Liver (tissue), 9 donors: ENCODE results near the gene BSX. TPM values are rescaled to one million over a fixed set of nuclear protein-coding genes. Genes with fewer than 3 reads are reported as not detected.

ENCODE experiments used
- DNase-seq: peaks from one replicate; pipeline ENCODE4 v3.0.0-alpha.2; 2017; ENCODE audit warnings: low spot score
- H3K27ac ChIP-seq, 2 donors: one replicate each; pipeline ENCODE4 v1.7.0; 2013; ENCODE audit warnings: inconsistent platforms in 2 of 2, low read length in 2 of 2, control low read depth in 1 of 2, low read depth in 1 of 2, mild to moderate bottlenecking in 1 of 2
- H3K27me3 ChIP-seq, 4 donors: one replicate each; pipeline versions ENCODE4 v1.6.1 to v1.7.0; 2013; ENCODE audit warnings: low read length in 3 of 4, inconsistent platforms in 1 of 4, mild to moderate bottlenecking in 1 of 4, moderate library complexity in 1 of 4; ENCODE audit not compliant: control insufficient read depth in 4 of 4, insufficient read depth in 4 of 4
- H3K36me3 ChIP-seq, 4 donors: one replicate each; pipeline versions ENCODE4 v1.6.1 to v1.7.0; 2013; ENCODE audit warnings: low read length in 3 of 4, mild to moderate bottlenecking in 3 of 4, low read depth in 1 of 4, moderate library complexity in 1 of 4; ENCODE audit not compliant: control insufficient read depth in 4 of 4, insufficient read depth in 3 of 4
- H3K4me1 ChIP-seq, 4 donors: one replicate each; pipeline versions ENCODE4 v1.6.1 to v1.7.0; 2013; ENCODE audit warnings: low read length in 3 of 4, mild to moderate bottlenecking in 3 of 4, moderate library complexity in 1 of 4; ENCODE audit not compliant: control insufficient read depth in 4 of 4, insufficient read depth in 4 of 4
- H3K4me3 ChIP-seq, 3 donors: one replicate each; pipeline versions ENCODE4 v1.6.1 to v1.7.0; 2013; ENCODE audit warnings: low read length in 3 of 3, control low read depth in 1 of 3, low read depth in 1 of 3, mild to moderate bottlenecking in 1 of 3
- H3K9ac ChIP-seq, 2 donors: one replicate each; pipeline ENCODE4 v1.7.0; 2013; ENCODE audit warnings: low read length in 2 of 2, mild to moderate bottlenecking in 2 of 2, moderate library complexity in 2 of 2, control low read depth in 1 of 2, low read depth in 1 of 2
- H3K9me3 ChIP-seq, 4 donors: one replicate each; pipeline versions ENCODE4 v1.6.1 to v1.7.0; 2013; ENCODE audit warnings: low read length in 3 of 4; ENCODE audit not compliant: control insufficient read depth in 4 of 4
- ATF3 ChIP-seq: IDR thresholded peaks from 2 replicates; pipeline ENCODE4 v1.6.1; 2016; ENCODE audit warnings: antibody characterized with exemption
- CTCF ChIP-seq: fragments of 150-350 bp; IDR thresholded peaks from 2 replicates; pipeline ENCODE4 v1.5.1; 2017; ENCODE audit warnings: improper control_type of control experiment, low read depth, low read length; ENCODE audit not compliant: missing input control
- EGR1 ChIP-seq, 2 donors: IDR thresholded peaks; 2 replicates each; pipeline ENCODE4 v1.6.1; 2016 to 2018; ENCODE audit warnings: antibody characterized with exemption in 2 of 2, low read depth in 2 of 2
- FOXA1 ChIP-seq: IDR thresholded peaks from 2 replicates; pipeline ENCODE4 v1.6.1; 2016; ENCODE audit warnings: antibody characterized with exemption
- FOXA2 ChIP-seq: IDR thresholded peaks from 2 replicates; pipeline ENCODE4 v1.6.1; 2016; ENCODE audit warnings: antibody characterized with exemption
- GABPA ChIP-seq, 2 donors: IDR thresholded peaks in 1 of 2; conservative IDR thresholded peaks in 1 of 2; 2 replicates each; pipeline ENCODE4 v1.6.1; 2016; ENCODE audit warnings: antibody characterized with exemption in 2 of 2, mild to moderate bottlenecking in 1 of 2, moderate library complexity in 1 of 2
- HNF4A ChIP-seq, 2 donors: conservative IDR thresholded peaks; 2 replicates each; pipeline ENCODE4 v1.6.1; 2016; ENCODE audit warnings: antibody characterized with exemption in 2 of 2, mild to moderate bottlenecking in 2 of 2
- HNF4G ChIP-seq: IDR thresholded peaks from 2 replicates; pipeline ENCODE4 v1.6.1; 2016; ENCODE audit warnings: antibody characterized with exemption
- JUND ChIP-seq, 2 donors: IDR thresholded peaks; 2 replicates each; pipeline ENCODE4 v1.6.1; 2016; ENCODE audit warnings: antibody characterized with exemption in 2 of 2
- MAX ChIP-seq: IDR thresholded peaks from 2 replicates; pipeline ENCODE4 v1.6.1; 2016; ENCODE audit warnings: antibody characterized with exemption
- NR2F2 ChIP-seq: IDR thresholded peaks from 2 replicates; pipeline ENCODE4 v1.6.1; 2016; ENCODE audit warnings: antibody characterized with exemption
- RAD21 ChIP-seq, 2 donors: IDR thresholded peaks; 2 replicates each; pipeline ENCODE4 v1.6.1; 2016; ENCODE audit warnings: antibody characterized with exemption in 2 of 2, mild to moderate bottlenecking in 2 of 2
- REST ChIP-seq: IDR thresholded peaks from 2 replicates; pipeline ENCODE4 v1.6.1; 2016; ENCODE audit warnings: antibody characterized with exemption, mild to moderate bottlenecking
- RXRA ChIP-seq, 2 donors: IDR thresholded peaks; 2 replicates each; pipeline ENCODE4 v1.6.1; 2017 to 2018; ENCODE audit warnings: antibody characterized with exemption in 2 of 2, mild to moderate bottlenecking in 1 of 2
- SP1 ChIP-seq: IDR thresholded peaks from 2 replicates; pipeline ENCODE4 v1.6.1; 2018; ENCODE audit warnings: antibody characterized with exemption, mild to moderate bottlenecking
- TAF1 ChIP-seq: conservative IDR thresholded peaks from 2 replicates; pipeline ENCODE4 v1.6.1; 2016; ENCODE audit warnings: antibody characterized with exemption, mild to moderate bottlenecking
- YY1 ChIP-seq: IDR thresholded peaks from 2 replicates; pipeline ENCODE4 v1.6.1; 2016; ENCODE audit warnings: antibody characterized with exemption, mild to moderate bottlenecking
- ZBTB33 ChIP-seq: IDR thresholded peaks from 2 replicates; pipeline ENCODE4 v1.6.1; 2016; ENCODE audit warnings: antibody characterized with exemption
- WGBS: extraction: QIAGEN DNeasy Blood & Tissue Kit; methylation state at CpG from one replicate; pipeline ENCODE4 v1.1.7; 2013; 5-methylcytosine and 5-hydroxymethylcytosine counted together
- polyA plus RNA-seq, 2 donors: library from polyadenylated mRNA; stranded (reverse) in 1 of 2; unstranded in 1 of 2; fragments of 200-250 nt in 1 of 2; fragments of >200 nt in 1 of 2; fragmentation: Nextera tagmentation in 1 of 2; extraction: Ambion mirVana in 1 of 2; gene quantifications; one replicate each; pipeline versions ENCODE4 v1.2.1 to v1.2.3, GENCODE V29; 2013 to 2015
- total RNA-seq, 2 donors: library from RNA; depleted of rRNA; stranded (reverse); fragments of >200 nt; gene quantifications; one replicate each; pipeline ENCODE4 v1.2.3, GENCODE V29; 2014
- donor health status: healthy.
- donor health status: healthy.
- donor health status: healthy.
- donor health status: healthy.
- donor health status: healthy.

Gene BSX
- total and polyA plus RNA-seq, 4 donors: not detected

- Histone ChIP-seq H3K4me1 (no peaks in the 10 kb centered on the region), H3K27ac (no peak overlapping the region), H3K9ac (no peak overlapping the region), H3K27me3 (peaks cover 0 to 13% (median 3%) of the 10 kb centered on the region in 4 donors), H3K4me3 (no peak overlapping the region), H3K36me3 (no peaks in the 10 kb centered on the region), H3K9me3 (no peaks in the 10 kb centered on the region)
- TF ChIP-seq FOXA1 (no peak), SP1 (no peak), RAD21 (IDR thresholded peaks at IDR 0.05) (no peak), REST (no peak), RXRA (IDR thresholded peaks at IDR 0.05) (no peak), ZBTB33 (no peak), JUND (IDR thresholded peaks at IDR 0.05) (no peak), TAF1 (no peak), EGR1 (IDR thresholded peaks at IDR 0.05; ENCODE audit: low read depth in 2 of 2) (no peak), GABPA (IDR thresholded peaks at IDR 0.05 in 1 of 2, conservative IDR thresholded peaks at IDR 0.05 in 1 of 2) (no peak), NR2F2 (no peak), CTCF (no peak), HNF4G (no peak), FOXA2 (no peak)
- 74% methylated on average over 4 of the region's 4 CpGs for WGBS
- DNase-seq: no peak
Measured at GRCh38 chr11:122963961-122964360, 17.7 kb downstream of the BSX start.

GRCh38 chr11:122954455-122954854 is 27.2 kb downstream of the BSX start:
- H3K9me3 ChIP-seq: no peaks in the 10 kb centered on the region
- H3K27ac ChIP-seq: no peak overlapping the region
- 82% methylated on average over 4 of the region's 4 CpGs for WGBS
- no peaks in the 10 kb centered on the region for H3K4me1 ChIP-seq
- no peak overlapping the region for H3K4me3 ChIP-seq
- no peaks in the 10 kb centered on the region for H3K27me3 ChIP-seq
- H3K36me3 ChIP-seq: no peaks in the 10 kb centered on the region
- no peak for DNase-seq
- H3K9ac ChIP-seq: no peak overlapping the region
- TF ChIP-seq MAX (no peak), JUND (IDR thresholded peaks at IDR 0.05) (no peak), TAF1 (no peak), GABPA (IDR thresholded peaks at IDR 0.05 in 1 of 2, conservative IDR thresholded peaks at IDR 0.05 in 1 of 2) (no peak), HNF4G (no peak), YY1 (no peak), NR2F2 (no peak), ZBTB33 (no peak), RAD21 (IDR thresholded peaks at IDR 0.05) (no peak), FOXA1 (no peak), SP1 (no peak), FOXA2 (no peak), HNF4A (conservative IDR thresholded peaks at IDR 0.05) (no peak), RXRA (IDR thresholded peaks at IDR 0.05) (no peak), EGR1 (IDR thresholded peaks at IDR 0.05; ENCODE audit: low read depth in 2 of 2) (no peak), CTCF (no peak), ATF3 (no peak)
